ENCODE measurements around the gene BCLAF1.
A peak's percentile ranks its signal among the peaks of the same experiment; 100 is the strongest.
"Not testable (repeated sequence)": the region's sequence is repeated elsewhere in the genome, so short reads cannot be mapped to it uniquely, and the experiment has no call there.

The BCLAF1 gene

GRCh38 chr6:136309171-136309570, 19.5 kb upstream of the BCLAF1 start:
- no peak for DNase-seq (ENCODE audit: low read depth in 3 of 3)

GRCh38 chr6:136308469-136308868, 18.8 kb upstream of the BCLAF1 start:
- DNase-seq (ENCODE audit: low read depth in 3 of 3) = not testable (repeated sequence)

GRCh38 chr6:136307351-136307750, 17.7 kb upstream of the BCLAF1 start:
- no peak for DNase-seq (ENCODE audit: low read depth in 3 of 3)

- no peak for DNase-seq (ENCODE audit: low read depth in 3 of 3)
Measured at GRCh38 chr6:136306466-136306865, 16.8 kb upstream of the BCLAF1 start.

- DNase-seq (ENCODE audit: low read depth in 3 of 3) = no peak
Measured at GRCh38 chr6:136304410-136304809, 14.8 kb upstream of the BCLAF1 start.

GRCh38 chr6:136303516-136303915, 13.9 kb upstream of the BCLAF1 start:
- DNase-seq (ENCODE audit: low read depth in 3 of 3) = no peak

- no peak for DNase-seq (ENCODE audit: low read depth in 3 of 3)
Measured at GRCh38 chr6:136294621-136295020, 5.0 kb upstream of the BCLAF1 start.

- peak; percentile 34 to 58 (median 54) for DNase-seq (ENCODE audit: low read depth in 3 of 3)
Measured at GRCh38 chr6:136290410-136291010, 864 bp upstream of the BCLAF1 start.

- DNase-seq (ENCODE audit: low read depth in 3 of 3) = peak; percentile 81 to 89 (median 87)
Measured at GRCh38 chr6:136289327-136289578, 393 bp downstream of the BCLAF1 start.

GRCh38 chr6:136288566-136289326, 900 bp downstream of the BCLAF1 start:
- peak; percentile 40 to 72 (median 58) for DNase-seq (ENCODE audit: low read depth in 3 of 3)

GRCh38 chr6:136284909-136285308, 4.7 kb downstream of the BCLAF1 start:
- no peak for DNase-seq (ENCODE audit: low read depth in 3 of 3)

- DNase-seq (ENCODE audit: low read depth in 3 of 3) = no peak
Measured at GRCh38 chr6:136282906-136283305, 6.7 kb downstream of the BCLAF1 start.

- no peak for DNase-seq (ENCODE audit: low read depth in 3 of 3)
Measured at GRCh38 chr6:136280032-136280609, 9.5 kb downstream of the BCLAF1 start.

GRCh38 chr6:136274062-136274461, 15.6 kb downstream of the BCLAF1 start:
- no peak for DNase-seq (ENCODE audit: low read depth in 3 of 3)

- no peak for DNase-seq (ENCODE audit: low read depth in 3 of 3)
Measured at GRCh38 chr6:136265101-136265500, 24.5 kb downstream of the BCLAF1 start.

- no peak for DNase-seq (ENCODE audit: low read depth in 3 of 3)
Measured at GRCh38 chr6:136262940-136263339, 26.7 kb downstream of the BCLAF1 start.

- no peak for DNase-seq (ENCODE audit: low read depth in 3 of 3)
Measured at GRCh38 chr6:136254851-136255466, 34.7 kb downstream of the BCLAF1 start.

GRCh38 chr6:136253734-136254133, 35.9 kb downstream of the BCLAF1 start:
- no peak for DNase-seq (ENCODE audit: low read depth in 3 of 3)

- no peak for DNase-seq (ENCODE audit: low read depth in 3 of 3)
Measured at GRCh38 chr6:136252441-136252840, 37.2 kb downstream of the BCLAF1 start.

GRCh38 chr6:136251394-136251793, 38.3 kb downstream of the BCLAF1 start:
- no peak for DNase-seq (ENCODE audit: low read depth in 3 of 3)

GRCh38 chr6:136250686-136251008, 39.0 kb downstream of the BCLAF1 start:
- no peak for DNase-seq (ENCODE audit: low read depth in 3 of 3)

GRCh38 chr6:136249811-136250685, 39.6 kb downstream of the BCLAF1 start, which contains the start of gene MTFR2:
TSS of gene MTFR2 (minus strand) at chr6:136250311. CDS start at chr6:136249099, 1,212 bp downstream.
- peak; percentile 63 to 88 (median 79) for DNase-seq (ENCODE audit: low read depth in 3 of 3)
